HK-2 (cell line): ENCODE measurements around the gene SLC37A2.
"Not testable (repeated sequence)": the region's sequence is repeated elsewhere in the genome, so short reads cannot be mapped to it uniquely, and the experiment has no call there.

Experiments used
- DNase-seq: peaks from one replicate; pipeline ENCODE4 v3.0.0-alpha.2; 2018; ENCODE audit not compliant: unreplicated experiment

Gene SLC37A2

DNA sequence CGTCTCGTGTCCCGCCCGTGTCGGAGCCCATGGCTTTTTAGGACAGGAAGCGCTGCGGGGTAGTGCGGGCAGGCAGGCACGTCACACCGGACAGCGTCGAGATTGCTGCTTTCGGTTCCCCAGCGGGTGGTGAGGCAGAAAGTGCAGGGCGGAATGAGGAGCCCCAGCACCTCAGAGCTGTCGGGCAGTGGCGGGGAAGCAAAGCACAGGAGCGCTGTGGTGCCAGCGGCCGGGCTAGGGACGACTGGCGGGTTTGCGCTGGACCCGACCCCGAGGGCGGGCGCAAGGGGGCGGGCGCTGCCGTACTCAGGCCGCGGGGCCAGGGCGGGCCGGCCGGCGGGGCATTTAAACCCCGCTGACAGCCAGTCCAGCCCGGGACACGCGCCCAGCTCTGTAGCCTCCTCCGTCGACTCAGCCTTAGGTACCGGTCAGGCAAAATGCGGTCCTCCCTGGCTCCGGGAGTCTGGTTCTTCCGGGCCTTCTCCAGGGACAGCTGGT is at the start of gene SLC37A2:
Gene SLC37A2 (plus strand): TSS at position 375 of the 498 bp plus-strand sequence. CDS start 63 bp downstream, at position 438.
- peak; percentile 58 for DNase-seq

DNA sequence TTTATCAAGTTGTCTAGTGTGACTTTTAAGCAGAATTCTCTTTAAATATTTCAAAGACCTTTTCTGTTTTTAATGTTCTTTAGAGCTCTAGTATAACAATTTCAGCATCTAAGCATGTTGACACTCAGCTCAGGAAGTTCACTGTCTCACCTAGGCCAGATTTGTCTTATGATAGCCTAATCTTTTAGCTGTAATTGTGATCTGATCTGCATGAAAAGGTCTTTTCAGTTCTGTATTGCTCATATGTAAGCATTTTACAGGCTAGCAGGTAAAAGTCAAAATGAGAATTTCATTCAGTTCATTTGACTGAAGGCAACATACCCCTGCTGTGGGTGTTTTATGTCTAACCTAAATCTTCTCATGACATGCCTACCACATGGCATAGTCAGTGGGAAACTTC is 46.7 kb upstream of the SLC37A2 start:
- no peak for DNase-seq

DNA sequence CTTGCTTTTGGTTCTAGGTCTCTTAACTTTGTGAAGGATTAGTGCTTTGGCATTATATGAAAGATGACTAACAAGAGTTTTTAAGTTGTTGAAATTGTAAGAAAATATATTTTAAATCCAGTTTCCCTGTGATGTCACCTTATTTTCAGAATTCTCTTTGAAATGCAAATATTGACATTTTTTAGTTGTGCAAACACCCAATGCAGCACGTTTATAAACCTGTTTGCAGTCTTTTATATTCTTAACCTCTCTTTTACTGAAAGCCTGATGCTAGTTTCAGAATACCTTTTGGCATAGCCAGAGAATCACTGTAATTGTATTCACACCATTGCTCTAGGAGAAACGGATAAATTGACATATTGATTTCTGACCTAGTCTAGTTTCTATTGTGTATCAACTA is 42.8 kb upstream of the SLC37A2 start:
- no peak for DNase-seq

DNA sequence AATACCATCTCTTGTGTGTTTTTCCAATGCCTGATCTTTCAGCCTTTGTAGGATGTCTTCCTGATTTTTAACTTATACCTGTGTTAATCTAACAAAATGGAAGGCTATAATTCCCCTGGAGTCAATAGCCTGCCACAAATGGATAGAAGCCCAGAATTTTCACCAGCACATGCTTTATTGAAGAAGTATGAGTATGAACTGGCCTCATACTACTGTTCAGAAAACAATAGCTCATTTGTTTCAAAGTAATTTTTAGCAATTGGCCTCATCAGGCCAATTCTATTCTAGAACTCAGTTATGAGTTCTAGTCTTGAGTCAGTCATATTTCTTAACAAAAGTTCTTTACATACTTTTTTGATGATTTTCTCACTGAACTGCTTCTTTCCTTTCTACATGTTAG is 40.6 kb upstream of the SLC37A2 start:
- DNase-seq: no peak

DNA sequence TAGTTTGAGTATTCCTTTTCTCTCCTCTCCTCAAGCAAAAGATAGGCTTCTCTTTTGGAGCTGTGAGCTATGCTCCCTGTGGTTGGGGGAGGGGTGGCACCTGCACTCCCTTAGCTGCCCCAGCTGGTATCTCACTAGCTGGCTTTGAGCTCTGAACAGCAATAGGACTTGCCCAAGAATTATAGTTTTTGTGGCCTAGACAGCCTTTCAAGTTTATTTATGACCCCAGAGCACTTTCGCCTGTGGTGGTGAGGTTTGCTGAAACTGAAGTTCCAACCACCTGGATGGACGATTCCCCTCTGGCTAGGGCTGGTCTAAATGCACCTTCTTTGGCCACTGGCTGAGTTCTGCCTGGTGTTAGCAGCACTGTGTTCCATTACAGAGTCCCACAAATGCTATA is 37.1 kb upstream of the SLC37A2 start:
- no peak for DNase-seq

DNA sequence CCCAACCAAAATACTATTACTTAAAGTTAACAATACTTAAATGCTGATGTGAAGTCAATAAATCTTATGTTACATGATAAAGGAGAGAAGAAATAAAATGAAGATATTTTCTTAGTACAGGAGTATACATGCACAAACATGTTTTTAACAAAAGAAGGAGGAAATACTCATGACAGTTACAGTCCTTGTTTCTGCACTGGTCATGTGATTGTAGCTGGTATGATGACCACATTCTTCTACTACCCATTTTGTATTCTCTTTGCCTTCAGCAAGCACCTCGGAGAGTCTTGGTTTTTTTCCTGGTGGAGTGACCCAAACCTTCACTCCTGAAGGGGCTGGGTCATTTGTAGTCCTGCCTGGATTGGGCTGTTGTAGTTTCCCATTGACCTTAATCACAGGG is 33.7 kb upstream of the SLC37A2 start:
- not testable (repeated sequence) for DNase-seq

DNA sequence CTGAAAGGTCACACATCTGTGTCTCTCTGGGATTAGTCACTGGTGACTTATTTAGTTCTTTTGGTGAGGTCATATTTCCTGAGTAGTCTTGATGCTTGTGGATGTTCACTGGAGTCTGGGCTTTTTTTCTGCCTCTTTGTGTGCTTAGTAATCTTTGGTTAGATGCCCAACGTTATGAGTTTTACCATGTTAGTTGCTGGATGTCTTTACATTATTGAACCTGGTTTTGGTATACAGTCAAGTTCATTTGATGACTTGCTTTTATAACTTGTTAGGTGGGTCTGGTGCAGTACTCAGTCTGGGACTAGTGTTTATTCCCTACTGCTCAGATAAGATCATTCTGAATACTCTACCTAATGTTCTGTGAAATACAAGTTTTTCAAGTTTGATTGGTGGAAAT is 26.2 kb upstream of the SLC37A2 start:
- no peak for DNase-seq

DNA sequence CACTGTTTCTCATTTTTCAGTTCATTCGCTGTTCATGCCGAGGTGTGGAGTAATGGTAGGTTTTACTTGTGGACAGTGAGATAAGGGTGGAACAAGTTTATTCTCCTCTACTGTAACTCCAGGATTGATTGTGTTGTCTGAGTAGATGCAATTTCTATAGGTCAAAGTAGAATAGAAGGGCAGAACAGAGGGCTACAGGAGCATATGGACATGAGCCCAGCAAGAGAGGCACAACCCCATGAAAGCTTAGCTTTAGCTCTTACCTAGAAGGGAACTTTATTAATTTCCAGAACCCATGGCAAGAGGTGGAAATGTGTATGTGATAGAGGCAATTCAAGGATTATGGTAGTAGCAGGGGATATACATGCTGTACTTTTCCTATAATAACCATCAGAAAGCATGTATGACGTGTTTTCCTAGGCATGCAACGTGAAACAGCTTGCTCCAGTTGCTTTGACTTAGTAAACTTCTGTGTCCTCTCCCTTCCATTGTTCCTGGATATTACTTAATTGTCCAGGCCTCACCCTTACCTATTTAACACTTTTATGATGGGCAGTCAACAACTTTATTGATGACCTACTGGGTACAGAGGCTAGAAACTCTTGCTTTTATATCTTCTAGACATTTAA is 13.8 kb upstream of the SLC37A2 start:
- no peak for DNase-seq

DNA sequence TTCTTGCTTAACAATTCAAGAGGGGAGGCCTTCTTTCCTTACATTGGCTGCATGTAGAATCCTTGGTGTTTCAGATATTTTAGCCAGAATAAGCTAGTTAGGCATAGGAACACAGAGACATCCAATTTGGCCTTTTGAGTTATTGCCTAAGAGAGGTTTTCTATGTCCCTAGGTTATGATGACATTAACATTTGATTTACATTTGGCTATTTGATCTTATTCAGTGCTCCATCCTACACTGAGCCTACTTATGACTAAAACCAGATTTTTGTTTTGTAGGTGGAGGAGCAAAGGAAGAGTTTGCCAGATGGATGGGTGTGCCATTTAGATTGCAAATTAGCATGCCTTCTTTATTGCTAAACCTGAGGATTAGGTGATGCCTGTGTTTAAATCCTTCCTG is 11.1 kb upstream of the SLC37A2 start:
- DNase-seq: no peak

DNA sequence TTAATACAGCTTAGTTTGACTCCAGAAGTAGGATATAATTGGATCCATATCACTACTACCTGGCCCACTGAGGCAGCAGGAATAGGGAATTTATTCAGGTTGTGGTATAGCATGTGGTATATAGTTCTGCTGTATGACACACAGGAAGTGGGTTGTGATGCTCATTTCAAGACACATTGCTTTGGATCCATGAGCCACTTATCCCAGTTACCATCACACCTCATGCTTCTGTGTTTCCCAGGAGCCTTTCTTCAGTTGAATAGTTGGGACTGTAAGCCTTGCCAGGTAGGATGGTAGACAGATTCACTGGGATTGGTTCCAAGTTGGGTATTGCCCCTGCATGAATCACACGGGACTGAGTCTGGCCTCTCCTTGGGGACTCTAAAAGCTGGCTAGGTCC is 9.9 kb upstream of the SLC37A2 start:
- no peak for DNase-seq

DNA sequence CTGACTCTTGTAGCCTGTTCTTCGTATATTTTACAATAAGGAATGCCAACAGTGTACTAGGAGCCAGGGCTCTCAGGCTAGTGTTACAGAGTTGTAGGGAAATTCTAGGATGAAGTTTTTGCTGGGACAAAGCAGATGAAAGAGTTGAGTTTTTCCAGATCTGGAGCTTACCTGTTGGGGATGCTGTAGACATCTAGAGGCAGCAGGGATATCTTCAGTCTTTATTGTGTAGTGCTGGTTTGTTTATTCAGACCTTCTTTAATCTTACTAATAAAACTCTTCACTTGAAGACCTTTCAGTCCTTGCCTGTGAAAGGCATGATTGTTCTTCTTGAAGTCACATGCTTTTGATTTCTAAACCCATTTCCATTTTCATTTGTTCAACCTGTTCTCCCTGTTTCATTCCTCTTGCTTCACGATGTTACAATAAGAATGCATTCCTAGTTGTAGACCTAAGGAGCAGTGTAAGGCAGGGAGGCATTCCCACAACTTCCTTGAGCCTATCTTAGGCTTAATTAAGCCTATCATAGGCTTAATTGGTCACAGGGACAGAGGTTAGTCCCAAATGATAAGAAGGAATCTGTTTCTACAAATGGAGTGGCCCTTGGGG is 7.9 kb upstream of the SLC37A2 start:
- DNase-seq: no peak

DNA sequence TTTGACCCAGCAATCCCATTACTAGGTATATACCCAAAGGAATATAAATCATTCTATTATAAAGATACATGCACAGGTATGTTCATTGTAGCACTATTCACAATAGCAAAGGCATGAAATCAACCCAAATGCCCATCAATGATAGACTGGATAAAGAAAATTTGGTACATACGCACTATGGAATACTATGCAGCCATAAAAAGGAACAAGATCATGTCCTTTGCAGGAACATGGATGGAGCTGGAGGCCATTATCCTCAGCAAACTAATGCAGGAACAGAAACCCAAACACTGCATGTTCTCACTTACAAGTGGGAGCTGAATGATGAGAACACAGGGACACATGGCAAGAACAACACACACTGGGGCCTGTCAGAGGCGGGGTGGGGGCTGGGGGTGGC is 7.0 kb upstream of the SLC37A2 start:
- DNase-seq: not testable (repeated sequence)

DNA sequence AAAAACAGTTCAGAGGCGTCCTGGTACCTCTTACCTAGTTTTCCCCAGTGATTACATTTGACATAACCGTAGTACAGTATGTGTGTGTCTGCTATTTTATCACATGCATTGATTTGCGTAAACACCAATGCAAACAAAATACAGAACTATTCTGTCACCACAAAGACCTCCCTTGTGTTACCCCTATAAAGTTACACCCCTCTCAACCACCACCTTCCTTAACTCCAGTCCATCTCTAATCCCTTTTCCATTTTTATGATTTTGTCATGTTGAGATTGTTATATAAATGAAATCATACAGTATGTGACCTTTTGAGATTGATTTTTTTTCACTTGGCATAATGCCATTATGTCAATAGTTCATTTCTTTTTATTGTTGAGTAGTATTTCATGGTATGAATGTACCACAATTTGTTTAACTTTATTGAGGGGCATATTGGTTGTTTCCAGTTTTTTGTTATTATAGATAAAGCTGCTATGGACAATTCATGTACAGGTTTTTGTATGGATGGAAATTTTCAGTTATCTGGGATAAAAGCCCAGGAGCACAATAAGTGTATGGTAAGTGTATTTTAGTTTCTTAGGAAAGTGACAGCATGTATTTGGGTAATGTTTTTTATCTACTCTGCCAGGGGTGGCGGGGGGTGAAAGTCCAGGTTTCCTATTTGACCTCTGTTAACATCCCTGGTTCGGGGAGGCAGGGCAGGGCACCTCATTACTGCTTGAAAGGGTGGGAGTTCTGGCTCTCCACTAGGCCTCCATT is 6.0 kb upstream of the SLC37A2 start:
- DNase-seq: no peak

DNA sequence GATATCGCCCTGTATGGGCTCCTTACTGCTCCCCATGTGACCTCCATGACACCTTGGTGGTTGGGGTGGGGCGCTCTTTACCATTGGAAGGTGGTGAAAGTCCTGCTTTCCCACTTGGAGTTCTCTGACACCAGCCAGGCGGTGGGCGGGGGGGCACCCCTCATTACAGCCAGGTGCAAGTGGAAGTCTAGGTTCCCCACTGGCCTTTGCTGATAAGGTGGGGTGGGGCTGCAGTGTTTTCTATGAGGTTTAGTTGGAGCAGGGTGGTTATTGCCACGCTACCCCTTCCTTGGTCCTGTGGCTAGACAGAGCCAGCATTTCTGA is 5.5 kb upstream of the SLC37A2 start:
- no peak for DNase-seq

DNA sequence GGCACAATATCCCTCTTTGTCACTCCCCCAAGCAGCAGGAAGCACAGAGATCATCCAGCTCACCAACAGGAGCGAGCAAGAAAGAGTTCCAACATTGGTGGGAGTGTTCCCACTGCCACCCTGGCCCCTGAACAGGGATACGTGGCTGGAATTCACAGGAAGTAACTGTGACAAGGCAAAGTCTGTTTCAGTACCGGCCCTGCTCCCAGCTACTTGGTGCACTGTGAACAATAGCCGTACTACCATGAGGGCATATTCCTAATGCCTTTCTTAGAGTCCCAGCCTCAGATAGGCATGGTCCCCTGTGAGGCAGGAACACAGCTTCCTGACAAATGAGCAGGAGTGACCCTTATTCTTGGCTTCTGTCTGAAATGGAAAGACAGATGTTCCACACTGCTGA is 1.8 kb upstream of the SLC37A2 start:
- no peak for DNase-seq

DNA sequence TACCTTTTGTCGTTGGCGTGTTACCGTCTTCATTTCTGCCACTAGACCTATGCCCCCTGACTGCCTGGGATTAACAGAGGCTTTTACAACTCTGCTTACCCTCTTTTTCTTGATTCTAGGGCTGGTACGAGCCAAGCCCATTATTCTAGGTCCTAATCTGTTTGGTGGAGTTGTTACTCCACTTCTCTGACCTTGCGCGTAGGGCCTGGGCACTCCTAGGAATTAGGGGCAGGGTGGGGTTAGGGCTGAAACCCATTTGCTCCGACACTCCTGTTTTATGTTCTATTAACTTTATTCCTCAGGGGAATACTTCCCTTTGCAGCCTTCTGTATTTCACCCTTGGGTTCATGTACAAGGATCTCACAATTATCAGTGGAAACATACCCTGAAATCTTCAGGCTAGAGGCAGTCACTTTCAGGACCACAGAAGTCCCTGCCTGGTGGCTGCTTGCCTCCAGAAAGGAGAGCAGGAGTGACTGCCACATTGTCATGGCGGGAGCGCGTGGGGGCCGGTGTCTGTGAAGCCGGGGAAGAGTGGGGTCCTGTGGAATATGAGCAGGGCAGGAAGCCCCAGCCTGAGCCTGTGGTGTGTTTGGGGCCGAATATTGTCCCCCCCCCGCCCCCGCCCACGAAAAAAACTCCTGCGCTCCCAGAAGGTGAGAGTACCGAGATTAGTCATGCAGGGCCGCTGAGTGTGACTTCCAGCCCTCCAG is 731 bp upstream of the SLC37A2 start:
- no peak for DNase-seq

DNA sequence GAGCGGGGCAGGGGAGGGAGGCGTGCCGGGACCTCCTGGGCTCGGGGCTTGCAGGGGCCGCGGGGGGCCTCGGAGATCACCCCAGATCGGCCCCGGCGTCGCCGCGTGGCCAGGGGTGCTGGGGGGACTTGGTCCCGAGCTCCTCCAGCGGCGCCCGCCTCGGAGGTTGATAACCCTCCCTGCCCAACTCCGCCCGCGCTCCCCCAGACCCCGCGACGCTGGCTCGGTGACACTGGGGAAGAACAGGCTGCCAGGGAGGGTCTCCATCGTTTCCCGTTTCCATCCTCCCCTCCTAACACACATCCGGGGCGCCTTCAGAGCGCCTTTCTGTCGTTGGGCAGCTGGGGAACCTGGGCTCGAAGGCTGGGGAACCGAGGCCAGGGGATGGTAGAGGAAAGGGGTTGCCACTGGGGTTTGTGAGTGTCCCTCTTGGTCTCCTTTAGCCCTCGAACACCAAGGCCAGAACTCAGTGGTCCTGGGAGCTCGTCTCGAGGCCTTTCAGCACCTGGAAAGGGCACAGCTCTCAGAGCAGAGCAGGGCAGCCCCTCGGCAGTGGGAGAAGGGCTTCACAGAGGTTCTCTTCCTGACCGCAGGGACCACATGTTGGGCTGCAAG is 431 bp downstream of the SLC37A2 start:
- DNase-seq: no peak

DNA sequence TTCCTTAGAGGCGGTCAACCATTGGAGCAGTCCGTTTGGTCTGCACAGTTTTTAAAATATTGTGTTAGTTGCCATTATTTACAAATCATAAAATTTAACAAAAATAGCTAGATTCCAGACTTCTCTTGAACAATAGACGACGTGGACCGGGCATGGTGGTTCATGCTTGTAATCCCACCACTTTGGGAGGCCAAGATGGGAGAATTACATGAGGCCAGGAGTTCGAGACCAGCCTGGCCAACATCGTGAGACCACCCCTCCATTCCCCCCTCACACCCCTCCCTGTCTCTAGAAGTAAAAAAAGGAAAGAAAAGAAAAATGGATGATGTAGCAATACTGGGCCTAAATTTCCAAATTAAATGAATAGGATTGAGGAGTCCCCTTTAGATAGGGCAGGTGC is 965 bp downstream of the SLC37A2 start:
- DNase-seq: no peak

DNA sequence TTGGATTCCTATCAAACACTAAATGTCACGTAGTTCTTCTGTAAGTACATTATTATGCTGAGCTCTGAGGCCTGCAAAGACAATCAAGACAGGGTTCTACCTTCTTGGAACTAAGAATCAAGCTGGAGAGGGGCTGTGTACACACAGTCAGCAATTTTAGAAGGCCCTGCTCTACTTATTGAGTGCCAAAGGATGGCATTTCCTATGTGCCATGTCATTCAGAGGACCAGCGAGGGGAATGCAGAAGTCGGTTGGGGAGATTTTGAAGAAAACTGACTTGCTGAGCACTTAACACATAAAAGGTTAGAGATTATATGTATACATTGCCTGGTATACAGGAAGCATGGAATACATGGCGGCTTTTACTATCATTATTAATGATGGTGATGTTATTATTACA is 5.3 kb downstream of the SLC37A2 start:
- DNase-seq: no peak

DNA sequence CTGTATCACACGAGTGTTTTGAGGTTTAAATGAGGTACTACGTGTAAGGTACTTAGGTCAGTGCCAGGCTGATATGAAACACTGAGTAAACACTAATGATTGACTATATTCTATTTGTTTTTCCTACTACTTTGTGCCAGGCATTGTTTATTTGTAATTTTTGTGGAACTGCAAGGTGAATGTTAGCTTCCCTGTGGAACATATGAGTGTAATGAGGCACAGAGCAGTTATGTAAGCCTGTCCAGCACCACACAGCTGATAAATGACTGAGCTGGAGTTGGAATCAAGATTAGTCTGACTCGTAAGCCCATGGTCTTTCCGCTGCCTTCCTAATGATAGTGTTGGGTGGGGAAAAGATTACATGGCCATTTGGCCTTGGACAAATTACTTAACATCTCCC is 5.9 kb downstream of the SLC37A2 start:
- DNase-seq: no peak

DNA sequence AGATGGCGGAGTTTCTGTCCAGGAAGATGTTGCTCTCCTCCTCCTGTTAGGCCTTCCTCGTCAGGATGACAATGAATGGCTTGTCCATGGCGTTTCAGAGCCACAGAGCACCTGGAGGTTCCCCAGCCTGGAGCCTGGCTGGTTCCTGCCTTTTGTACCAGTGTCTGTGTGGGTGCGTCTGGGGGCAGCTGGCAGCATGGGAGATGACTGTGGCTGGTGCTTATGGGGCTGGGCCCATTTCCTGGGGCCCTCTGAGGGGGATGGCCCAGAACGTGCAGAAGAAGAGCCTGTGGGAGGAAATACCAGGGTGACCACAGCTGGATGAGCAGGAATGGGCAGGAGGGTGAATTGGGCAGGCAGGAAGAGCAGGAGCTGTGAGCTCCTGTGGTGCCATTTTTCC is 6.7 kb downstream of the SLC37A2 start:
- DNase-seq: no peak

DNA sequence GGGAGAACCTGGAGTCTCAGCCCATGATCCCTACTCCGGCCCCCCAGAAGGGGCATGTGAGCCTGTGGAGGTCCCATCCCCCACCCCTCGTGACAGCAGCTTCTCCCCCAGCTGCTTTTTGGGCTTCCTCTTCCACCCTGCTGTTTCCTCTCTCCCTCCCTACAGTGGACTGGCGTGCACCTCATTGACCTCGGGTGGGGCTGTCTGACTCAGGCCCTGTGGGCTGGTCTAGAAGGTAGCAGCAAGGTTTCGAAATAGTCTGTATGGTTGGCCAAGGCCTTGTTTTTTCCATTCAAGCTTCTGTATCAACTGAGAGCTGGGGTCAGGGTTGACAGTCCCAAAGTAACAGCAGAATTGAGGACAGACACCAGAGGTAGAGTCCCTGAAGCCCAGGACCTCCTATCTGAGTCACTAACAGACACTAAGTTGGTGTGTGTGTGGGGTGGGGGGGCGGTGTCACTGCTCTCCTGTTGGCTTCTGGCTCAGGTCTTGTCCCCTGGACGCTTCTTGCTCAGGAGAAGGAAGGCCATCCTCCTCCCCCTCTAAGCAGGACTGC is 7.7 kb downstream of the SLC37A2 start:
- no peak for DNase-seq
